ENCODE results near the gene NOTCH4.
A peak's percentile ranks its signal among the peaks of the same experiment; 100 is the strongest.
"Not testable (repeated sequence)": the region's sequence is repeated elsewhere in the genome, so short reads cannot be mapped to it uniquely, and the experiment has no call there.

Gene NOTCH4

GRCh38 chr6:32192608-32193039 lies 31.2 kb downstream of the NOTCH4 start, which contains the start of gene GPSM3:
Gene GPSM3 (minus strand): TSS chr6:32192643. CDS start chr6:32192513, 130 bp downstream.
- no peaks in the 10 kb centered on the region for H3K36me3 ChIP-seq (ENCODE audit: insufficient read depth, low read length)
- peak within 1 kb of the TSS; percentile 15 for H2AFZ ChIP-seq (ENCODE audit: low read length, unreplicated experiment)
- no peaks in the 10 kb centered on the region for H3K27me3 ChIP-seq (ENCODE audit: insufficient read depth, low read length)
- peaks cover 29% of the 10 kb centered on the region for H3K4me1 ChIP-seq (ENCODE audit: control insufficient read depth, insufficient read depth, low read length, unreplicated experiment)
- H3K4me3 ChIP-seq (ENCODE audit: low read depth, low read length), result peak within 1 kb of the TSS; percentile 22; the same call in 1 of the 2 replicates
- no peak within 1 kb of the TSS for H3K27ac ChIP-seq (ENCODE audit: low read depth, low read length)
- H3K79me2 ChIP-seq (ENCODE audit: control insufficient read depth, insufficient read depth, low read length, unreplicated experiment), result peaks cover 17% of the 10 kb centered on the region

- Histone ChIP-seq H3K4me1 (ENCODE audit: control insufficient read depth, insufficient read depth, low read length, unreplicated experiment) (peaks cover 25% of the 10 kb centered on the region), H3K27ac (ENCODE audit: low read depth, low read length) (no peak overlapping the region), H3K79me2 (ENCODE audit: control insufficient read depth, insufficient read depth, low read length, unreplicated experiment) (peaks cover 19% of the 10 kb centered on the region)
Measured at GRCh38 chr6:32191696-32192607, 31.9 kb downstream of the NOTCH4 start.

GRCh38 chr6:32190911-32191677 lies 32.8 kb downstream of the NOTCH4 start:
- Histone ChIP-seq H3K4me3 (ENCODE audit: low read depth, low read length) (no peak overlapping the region), H3K79me2 (ENCODE audit: control insufficient read depth, insufficient read depth, low read length, unreplicated experiment) (peaks cover 19% of the 10 kb centered on the region), H3K27ac (ENCODE audit: low read depth, low read length) (no peak overlapping the region), H3K27me3 (ENCODE audit: insufficient read depth, low read length) (no peaks in the 10 kb centered on the region), H3K4me1 (ENCODE audit: control insufficient read depth, insufficient read depth, low read length, unreplicated experiment) (peaks cover 21% of the 10 kb centered on the region), H2AFZ (ENCODE audit: low read length, unreplicated experiment) (no peak overlapping the region), H3K36me3 (ENCODE audit: insufficient read depth, low read length) (peaks cover 4% of the 10 kb centered on the region; the same call in 1 of the 2 replicates)

More at GRCh38 chr6:32191696-32192607, 31.9 kb downstream of the NOTCH4 start:
- Histone ChIP-seq H2AFZ (ENCODE audit: low read length, unreplicated experiment) (no peak overlapping the region), H3K36me3 (ENCODE audit: insufficient read depth, low read length) (peaks cover 4% of the 10 kb centered on the region; the same call in 1 of the 2 replicates), H3K4me3 (ENCODE audit: low read depth, low read length) (peak overlapping the region; percentile 22; the same call in 1 of the 2 replicates), H3K27me3 (ENCODE audit: insufficient read depth, low read length) (no peaks in the 10 kb centered on the region)

- Histone ChIP-seq H3K36me3 (ENCODE audit: insufficient read depth, low read length) (peaks cover 4% of the 10 kb centered on the region; the same call in 1 of the 2 replicates), H3K4me1 (ENCODE audit: control insufficient read depth, insufficient read depth, low read length, unreplicated experiment) (peaks cover 21% of the 10 kb centered on the region), H2AFZ (ENCODE audit: low read length, unreplicated experiment) (peak within 1 kb of the TSS; percentile 76), H3K27ac (ENCODE audit: low read depth, low read length) (peak within 1 kb of the TSS; percentile 71), H3K27me3 (ENCODE audit: insufficient read depth, low read length) (no peaks in the 10 kb centered on the region), H3K4me3 (ENCODE audit: low read depth, low read length) (peak within 1 kb of the TSS; percentile 94), H3K79me2 (ENCODE audit: control insufficient read depth, insufficient read depth, low read length, unreplicated experiment) (peaks cover 19% of the 10 kb centered on the region)
Measured at GRCh38 chr6:32190054-32190851, 33.6 kb downstream of the NOTCH4 start, which contains the start of gene PBX2. Gene PBX2 (minus strand): TSS chr6:32190202. CDS start chr6:32189915, 287 bp downstream.

GRCh38 chr6:32189742-32190053 lies 34.2 kb downstream of the NOTCH4 start:
- Histone ChIP-seq H3K27ac (ENCODE audit: low read depth, low read length) (peak overlapping the region; percentile 71), H3K79me2 (ENCODE audit: control insufficient read depth, insufficient read depth, low read length, unreplicated experiment) (peaks cover 19% of the 10 kb centered on the region), H3K4me3 (ENCODE audit: low read depth, low read length) (peak overlapping the region; percentile 94), H3K4me1 (ENCODE audit: control insufficient read depth, insufficient read depth, low read length, unreplicated experiment) (peaks cover 19% of the 10 kb centered on the region), H2AFZ (ENCODE audit: low read length, unreplicated experiment) (no peak overlapping the region), H3K36me3 (ENCODE audit: insufficient read depth, low read length) (peaks cover 4% of the 10 kb centered on the region; the same call in 1 of the 2 replicates), H3K27me3 (ENCODE audit: insufficient read depth, low read length) (no peaks in the 10 kb centered on the region)

GRCh38 chr6:32189069-32189741 lies 34.7 kb downstream of the NOTCH4 start:
- Histone ChIP-seq H3K27ac (ENCODE audit: low read depth, low read length) (peak overlapping the region; percentile 71), H3K27me3 (ENCODE audit: insufficient read depth, low read length) (no peaks in the 10 kb centered on the region), H3K4me1 (ENCODE audit: control insufficient read depth, insufficient read depth, low read length, unreplicated experiment) (peaks cover 20% of the 10 kb centered on the region), H3K36me3 (ENCODE audit: insufficient read depth, low read length) (peaks cover 4% of the 10 kb centered on the region; the same call in 1 of the 2 replicates), H2AFZ (ENCODE audit: low read length, unreplicated experiment) (no peak overlapping the region), H3K4me3 (ENCODE audit: low read depth, low read length) (peak overlapping the region; percentile 94), H3K79me2 (ENCODE audit: control insufficient read depth, insufficient read depth, low read length, unreplicated experiment) (peaks cover 19% of the 10 kb centered on the region)

- H3K4me1 ChIP-seq (ENCODE audit: control insufficient read depth, insufficient read depth, low read length, unreplicated experiment), result peaks cover 22% of the 10 kb centered on the region
Measured at GRCh38 chr6:32188381-32189068, 35.3 kb downstream of the NOTCH4 start.

GRCh38 chr6:32187725-32188380 lies 36.0 kb downstream of the NOTCH4 start:
- Histone ChIP-seq H3K4me3 (ENCODE audit: low read depth, low read length) (peak overlapping the region; percentile 94), H3K79me2 (ENCODE audit: control insufficient read depth, insufficient read depth, low read length, unreplicated experiment) (peaks cover 19% of the 10 kb centered on the region), H3K4me1 (ENCODE audit: control insufficient read depth, insufficient read depth, low read length, unreplicated experiment) (peaks cover 21% of the 10 kb centered on the region)
- not testable (repeated sequence) for H3K36me3 ChIP-seq (ENCODE audit: insufficient read depth, low read length); H3K27me3 ChIP-seq (ENCODE audit: insufficient read depth, low read length); H2AFZ ChIP-seq (ENCODE audit: low read length, unreplicated experiment); H3K27ac ChIP-seq (ENCODE audit: low read depth, low read length)

More at GRCh38 chr6:32188381-32189068, 35.3 kb downstream of the NOTCH4 start:
- peaks cover 19% of the 10 kb centered on the region for H3K79me2 ChIP-seq (ENCODE audit: control insufficient read depth, insufficient read depth, low read length, unreplicated experiment)
- H3K27ac ChIP-seq (ENCODE audit: low read depth, low read length), result peak overlapping the region; percentile 71
- no peak overlapping the region for H2AFZ ChIP-seq (ENCODE audit: low read length, unreplicated experiment)
- H3K27me3 ChIP-seq (ENCODE audit: insufficient read depth, low read length), result no peaks in the 10 kb centered on the region
- peak overlapping the region; percentile 94 for H3K4me3 ChIP-seq (ENCODE audit: low read depth, low read length)
- H3K36me3 ChIP-seq (ENCODE audit: insufficient read depth, low read length), result peaks cover 4% of the 10 kb centered on the region; the same call in 1 of the 2 replicates
